SKM-1 (cell line): ENCODE measurements around the gene ACTRT2.

Experiments
- DNase-seq: peaks from one replicate; lab custom pipeline; 2025; ENCODE audit not compliant: unreplicated experiment; lab: John Stamatoyannopoulos, UW

The ACTRT2 gene

DNA sequence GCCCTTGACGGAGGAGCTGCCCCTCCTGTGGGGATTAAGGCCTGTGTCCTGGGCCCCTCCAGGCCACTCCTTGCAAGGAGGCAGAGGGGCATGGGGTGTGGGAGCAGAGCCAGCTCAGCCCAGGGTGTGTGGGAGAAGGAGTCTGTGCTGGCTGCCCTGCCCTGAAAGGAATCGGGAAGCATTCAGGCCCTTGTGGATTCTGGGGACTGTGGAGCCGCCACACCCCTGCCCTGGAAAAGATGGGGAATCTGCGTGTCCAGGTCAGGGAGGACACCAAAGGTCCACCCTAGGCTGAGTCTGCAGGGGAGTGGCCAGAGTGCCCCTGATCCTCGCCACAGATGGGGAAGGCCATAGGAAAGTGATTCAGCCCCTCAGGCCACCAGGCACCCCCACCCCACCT is 31.2 kb downstream of the ACTRT2 start:
- DNase-seq = no peak

DNA sequence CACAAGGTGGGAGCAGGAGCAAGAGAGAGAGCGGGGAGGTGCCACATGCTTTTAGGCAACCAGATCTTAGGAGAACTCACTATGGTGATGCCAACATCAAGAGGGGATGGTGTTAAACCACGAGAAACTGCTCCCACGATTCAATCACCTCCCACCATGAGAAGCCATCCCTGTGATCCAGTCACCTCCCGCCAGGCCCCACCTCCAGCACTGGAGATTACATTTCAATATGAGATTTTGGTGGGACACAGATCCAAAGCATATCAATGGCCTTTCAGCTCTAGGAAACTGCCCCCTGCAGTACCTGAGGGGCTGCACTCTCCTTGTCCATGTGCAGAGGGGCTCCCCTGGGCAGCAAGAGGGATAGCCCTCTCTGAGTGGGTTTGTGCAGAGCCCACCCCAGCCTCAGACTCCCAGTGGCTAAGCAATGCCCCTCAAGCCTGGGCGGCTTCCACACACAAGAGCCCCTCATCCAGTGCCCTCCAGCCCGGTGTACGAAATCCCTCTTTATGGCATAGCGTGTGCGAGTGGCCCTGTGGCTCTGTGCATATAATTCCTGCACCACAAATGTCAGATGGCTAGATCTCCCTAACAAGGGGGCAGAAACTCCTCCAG is 32.2 kb downstream of the ACTRT2 start:
- no peak for DNase-seq

DNA sequence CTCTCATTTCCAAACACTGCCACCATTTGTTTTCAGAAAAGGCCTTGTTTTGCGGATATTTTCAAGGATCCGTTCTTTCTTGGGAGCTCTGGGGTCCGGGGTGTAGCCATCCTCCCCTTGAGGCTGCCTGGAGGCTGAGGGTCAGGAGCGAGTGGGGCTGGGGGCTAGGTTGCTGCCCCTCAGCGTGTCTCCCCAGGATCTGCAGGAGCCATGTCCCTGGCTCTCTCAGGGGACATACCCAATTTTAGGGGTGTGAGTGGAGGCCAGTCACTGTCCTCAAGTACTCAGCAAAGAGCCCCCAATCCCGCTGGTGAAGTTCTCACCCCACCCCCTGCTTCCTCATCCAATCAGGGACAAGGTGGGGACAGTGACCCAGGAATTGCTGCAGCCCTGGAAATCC is 32.7 kb downstream of the ACTRT2 start:
- no peak for DNase-seq

DNA sequence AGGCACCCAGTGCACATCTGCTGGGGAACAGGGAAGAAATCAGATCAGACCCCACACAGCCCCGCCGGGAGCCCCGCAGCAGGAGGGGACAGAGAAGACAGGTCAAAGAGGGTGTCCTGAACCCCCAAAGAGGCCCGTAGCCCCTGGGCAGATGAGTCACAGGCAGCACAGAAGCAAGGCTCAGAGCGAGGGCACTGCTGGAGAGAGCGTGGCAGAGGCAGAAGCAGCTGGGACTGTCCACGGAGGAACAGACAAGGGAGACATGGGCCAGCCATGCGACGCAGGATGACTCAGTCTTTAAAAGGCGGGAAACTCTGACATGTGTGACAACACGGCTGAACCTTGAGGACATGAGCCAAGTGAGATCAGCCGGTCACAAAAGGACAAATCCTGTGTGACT is 33.2 kb downstream of the ACTRT2 start:
- DNase-seq = no peak

GRCh38 chr1:3055051-3055450 is 33.8 kb downstream of the ACTRT2 start:
- DNase-seq = no peak

DNA sequence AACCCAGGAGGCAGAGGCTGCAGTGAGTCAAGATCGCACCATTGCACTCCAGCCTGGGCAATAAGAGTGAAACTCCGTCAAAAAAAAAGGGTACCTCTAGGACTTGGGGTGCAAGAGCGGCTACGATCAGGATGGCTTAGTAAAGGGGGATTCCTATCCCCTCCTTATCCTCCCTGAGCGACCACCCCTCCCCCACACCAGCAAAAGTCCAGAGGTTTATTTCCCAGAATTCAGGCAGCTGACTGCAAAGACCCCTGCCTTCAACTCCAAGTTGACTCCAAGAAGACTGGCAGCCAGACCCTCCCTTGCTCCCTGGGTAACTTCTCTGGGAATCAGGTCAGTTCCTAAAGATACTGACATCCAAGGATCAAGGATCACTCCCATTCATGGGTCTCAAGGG is 35.4 kb downstream of the ACTRT2 start:
- DNase-seq = no peak

GRCh38 chr1:3058263-3059030 is 37.2 kb downstream of the ACTRT2 start:
- DNase-seq = no peak

GRCh38 chr1:3060127-3060526 is 38.9 kb downstream of the ACTRT2 start:
- DNase-seq = no peak

- DNase-seq = no peak
These were observed 39.6 kb downstream of the ACTRT2 start for GRCh38 chr1:3060601-3061551.

DNA sequence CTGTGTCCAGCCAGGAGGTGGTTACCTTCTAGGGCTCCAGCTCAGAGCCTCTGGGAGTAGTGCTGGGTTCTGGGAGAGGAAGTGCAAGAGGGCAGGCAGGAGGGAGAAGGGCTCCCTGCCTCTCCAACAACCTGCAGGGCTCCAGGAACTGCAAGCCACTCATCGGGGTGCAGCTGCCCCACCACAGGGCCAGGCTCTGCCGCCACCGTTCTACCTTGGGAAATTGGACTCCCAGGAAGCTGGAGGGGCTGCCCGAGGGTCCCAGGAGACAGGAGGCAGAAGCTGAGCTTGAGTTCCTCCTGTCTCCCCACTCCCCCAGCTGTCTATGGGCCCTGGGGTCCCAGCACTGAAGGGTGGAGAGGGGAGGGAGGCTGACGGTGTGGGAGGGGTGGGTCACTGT is 40.3 kb downstream of the ACTRT2 start:
- DNase-seq = no peak

DNA sequence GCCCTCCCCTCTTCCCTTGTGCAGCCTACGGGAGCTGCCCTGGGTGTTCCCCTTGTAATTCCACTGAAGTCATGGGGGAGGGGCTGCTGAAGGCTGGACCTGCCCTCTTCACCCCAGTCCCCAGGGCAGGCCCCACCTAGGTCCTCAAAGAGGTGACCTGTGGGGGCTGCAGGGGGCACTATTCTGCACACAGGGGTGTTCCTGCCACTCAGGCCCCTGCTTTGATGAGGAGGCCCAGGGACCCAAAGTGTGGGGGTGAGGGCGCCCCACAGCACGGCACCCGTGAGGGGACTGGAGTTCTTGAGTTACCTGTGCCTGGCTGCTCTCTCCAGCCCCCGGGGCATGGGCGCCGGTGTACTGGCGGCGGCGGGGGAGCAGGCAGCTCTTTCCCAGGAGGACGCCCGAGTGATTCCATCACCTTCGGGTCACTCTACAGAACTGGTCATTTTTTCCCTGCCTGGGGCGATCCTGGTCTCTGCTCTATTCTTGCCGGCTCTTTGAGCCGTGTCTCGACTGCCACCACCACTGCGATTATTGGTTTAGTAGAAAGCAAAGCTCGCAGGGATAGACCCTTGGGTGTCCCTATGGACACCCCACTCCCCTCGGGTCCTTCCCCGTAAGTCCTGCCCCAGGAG is 40.8 kb downstream of the ACTRT2 start:
- no peak for DNase-seq

GRCh38 chr1:3062616-3063378 is 41.5 kb downstream of the ACTRT2 start:
- no peak for DNase-seq

- DNase-seq = no peak
These were observed 42.4 kb downstream of the ACTRT2 start for GRCh38 chr1:3063379-3064295.

- no peak for DNase-seq
These were observed 43.1 kb downstream of the ACTRT2 start for GRCh38 chr1:3064296-3064850.

DNA sequence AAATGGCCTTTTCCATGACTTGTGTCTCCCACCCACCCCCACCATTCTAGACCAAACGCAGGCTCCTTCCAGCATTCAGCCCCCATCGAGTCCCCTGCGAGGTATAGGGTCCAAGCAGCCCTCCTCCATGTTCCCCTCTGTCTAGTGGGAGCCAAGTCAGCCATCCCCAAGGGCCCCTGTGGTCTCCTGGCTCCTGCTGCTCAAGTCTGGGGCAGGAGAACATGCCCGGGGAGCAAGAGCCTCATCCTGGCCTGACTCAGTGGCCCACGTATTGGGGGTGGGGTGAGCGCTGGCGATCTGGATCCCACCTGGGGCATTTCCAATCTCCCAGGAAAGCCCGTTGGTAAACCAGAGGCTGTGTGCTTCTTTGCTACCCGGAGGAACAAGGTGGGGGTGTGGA is 43.6 kb downstream of the ACTRT2 start:
- no peak for DNase-seq

DNA sequence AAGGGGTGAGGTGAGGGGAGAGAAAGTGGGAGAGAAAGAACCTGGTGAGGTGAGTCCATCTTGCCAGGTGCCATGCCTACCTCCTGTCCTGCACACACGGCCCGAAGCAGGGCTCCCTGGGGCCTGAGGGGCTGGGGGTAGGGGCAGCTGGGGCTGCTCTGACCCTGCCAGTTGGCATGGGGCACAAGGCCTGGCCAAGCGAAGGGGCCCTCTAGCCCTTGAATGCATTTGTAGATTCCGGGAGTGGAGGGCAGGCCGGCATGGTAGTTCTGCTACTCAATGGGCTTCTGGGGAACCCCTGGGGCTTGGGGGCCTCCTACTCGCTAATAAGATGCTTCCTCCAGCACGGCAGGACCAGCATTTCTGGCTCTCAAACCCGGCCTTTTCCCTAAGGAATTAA is 44.1 kb downstream of the ACTRT2 start:
- DNase-seq = no peak

DNA sequence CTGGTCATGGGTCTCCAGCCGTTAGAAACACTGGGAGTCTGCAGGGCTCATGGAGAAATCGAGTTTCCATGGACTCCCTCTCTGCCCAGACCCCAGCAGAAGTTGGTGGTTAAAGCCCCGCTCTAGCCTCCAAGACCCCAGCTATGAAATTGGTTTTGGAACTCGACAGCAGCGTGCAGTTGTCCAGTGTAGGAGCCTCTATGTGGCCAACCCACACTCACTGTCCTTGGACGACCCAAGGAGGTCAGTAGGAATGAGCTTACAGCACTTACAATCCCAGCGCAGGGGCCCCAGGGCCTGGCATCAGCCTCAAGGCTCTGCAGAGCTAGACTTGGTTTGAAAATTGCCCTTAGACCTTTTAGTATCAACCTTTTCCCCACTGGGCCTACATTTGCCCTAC is 44.5 kb downstream of the ACTRT2 start:
- no peak for DNase-seq

DNA sequence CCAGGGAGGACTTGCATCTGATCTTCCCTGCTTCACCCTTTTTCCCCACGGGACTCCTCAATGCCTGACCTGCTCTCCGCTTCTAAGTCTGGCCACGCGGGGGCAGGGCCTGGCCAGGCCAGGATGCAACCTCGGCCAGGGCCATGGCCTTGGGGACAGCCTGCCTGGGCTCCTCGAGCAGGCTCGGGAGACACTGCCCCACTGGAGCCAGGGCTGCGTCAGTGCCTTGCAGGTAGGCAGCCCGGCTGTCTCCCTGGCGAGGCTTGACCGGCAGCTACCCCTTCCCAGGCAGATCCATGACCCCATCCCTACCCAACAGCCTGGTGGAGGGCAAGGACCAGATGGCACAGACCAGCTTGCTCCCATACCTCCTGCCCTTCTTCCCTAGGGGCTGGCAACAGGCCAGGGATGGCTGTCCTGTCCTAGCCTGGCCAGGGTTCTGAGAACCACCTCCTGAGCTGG is 45.0 kb downstream of the ACTRT2 start:
- no peak for DNase-seq

GRCh38 chr1:3066826-3067225 is 45.6 kb downstream of the ACTRT2 start:
- no peak for DNase-seq
